GM04503 (cell line): ENCODE measurements around the gene ZNF827.
"Not testable (repeated sequence)": the region's sequence is repeated elsewhere in the genome, so short reads cannot be mapped to it uniquely, and the experiment has no call there.

Source experiments
- DNase-seq: peaks from one replicate; pipeline ENCODE4 v3.0.0-alpha.2; 2012; ENCODE audit warnings: low read depth

Gene ZNF827

GRCh38 chr4:145861336-145862318 is 77.0 kb downstream of the ZNF827 start:
- no peak for DNase-seq

- DNase-seq = no peak
Measured at GRCh38 chr4:145860897-145861296, 77.7 kb downstream of the ZNF827 start.

- no peak for DNase-seq
Measured at GRCh38 chr4:145860446-145860845, 78.2 kb downstream of the ZNF827 start.

- no peak for DNase-seq
Measured at GRCh38 chr4:145859926-145860325, 78.7 kb downstream of the ZNF827 start.

- DNase-seq = no peak
Measured at GRCh38 chr4:145859426-145859825, 79.2 kb downstream of the ZNF827 start.

- no peak for DNase-seq
Measured at GRCh38 chr4:145852256-145852839, 86.3 kb downstream of the ZNF827 start.

- DNase-seq = no peak
Measured at GRCh38 chr4:145851511-145852201, 87.0 kb downstream of the ZNF827 start.

GRCh38 chr4:145847764-145848163 is 90.9 kb downstream of the ZNF827 start:
- DNase-seq = no peak

GRCh38 chr4:145845118-145845517 is 93.5 kb downstream of the ZNF827 start:
- no peak for DNase-seq

GRCh38 chr4:145843639-145844038 is 95.0 kb downstream of the ZNF827 start:
- DNase-seq = no peak

- peak; percentile 74 for DNase-seq
Measured at GRCh38 chr4:145843148-145843547, 95.5 kb downstream of the ZNF827 start.

GRCh38 chr4:145842224-145842887 is 96.3 kb downstream of the ZNF827 start:
- no peak for DNase-seq

- no peak for DNase-seq
Measured at GRCh38 chr4:145840801-145841200, 97.8 kb downstream of the ZNF827 start.

GRCh38 chr4:145840162-145840768 is 98.4 kb downstream of the ZNF827 start:
- DNase-seq = no peak

- no peak for DNase-seq
Measured at GRCh38 chr4:145839151-145839550, 99.5 kb downstream of the ZNF827 start.

GRCh38 chr4:145832384-145832783 is 106.2 kb downstream of the ZNF827 start:
- DNase-seq = not testable (repeated sequence)

GRCh38 chr4:145830699-145831098 is 107.9 kb downstream of the ZNF827 start:
- DNase-seq = no peak

- DNase-seq = no peak
Measured at GRCh38 chr4:145829629-145830395, 108.8 kb downstream of the ZNF827 start.

GRCh38 chr4:145828802-145829485 is 109.7 kb downstream of the ZNF827 start:
- no peak for DNase-seq

GRCh38 chr4:145827885-145828284 is 110.7 kb downstream of the ZNF827 start:
- no peak for DNase-seq
